HepG2 (cell line): Measurements from ENCODE around the gene CTDP1. TPM values are rescaled to one million over a fixed set of nuclear protein-coding genes. Genes with fewer than 3 reads are reported as not detected.

Experiments used
- ATAC-seq: fragments of 200-7000 bp; cut with Tn5 transposase; 3 replicates; pipeline ENCODE4 v1.9.1; 2020; ENCODE audit warnings: mild to moderate bottlenecking, moderate library complexity
- BruUV-seq: library from RNA; stranded (reverse); fragments of 400-500 nt; replicated peaks from 2 replicates; lab custom pipeline; 2021; lab: Mats Ljungman, UMichigan
- CTCF ChIA-PET: fragments of 300-600 bp; formaldehyde crosslinking; extraction: SDS; loops from one replicate; lab custom pipeline; 2021; ENCODE audit warnings: low total read pairs, inconsistent platforms, low intra/inter-chr PET ratio; lab: Yijun Ruan, JAX
- POLR2A ChIA-PET: fragments of 350-600 bp; sonication (Branson Sonifier 250); formaldehyde crosslinking; loops from one replicate; lab custom pipeline; 2020; ENCODE audit warnings: antibody characterized with exemption, inconsistent platforms; lab: Yijun Ruan, JAX
- DNase-seq: peaks from one replicate; pipeline ENCODE4 v3.0.0-alpha.2; 2015; ENCODE audit warnings: low spot score
- FAIRE-seq: peaks from 3 replicates; lab custom pipeline; 2011; peaks lifted over from hg19 to GRCh38; lab: Jason Lieb, UNC
- H2AFZ ChIP-seq: one replicate; pipeline ENCODE4 v1.6.1; 2011; ENCODE audit warnings: low read length, inconsistent platforms
- H3K27ac ChIP-seq: fragments of 300-600 bp; 3 replicates; pipeline ENCODE4 v1.8.0; 2011; ENCODE audit warnings: mixed run types, mild to moderate bottlenecking, mixed read lengths, low read length, inconsistent platforms; ENCODE audit not compliant: insufficient read depth; ENCODE audit errors: extremely low read length
- H3K27me3 ChIP-seq, 2 experiments: fragments of 200-600 bp in 1 of 2; 2 replicates in 1 of 2; 3 replicates in 1 of 2; pipeline versions ENCODE4 v1.6.0 to v1.8.0; 2011; ENCODE audit warnings: low read length in 2 of 2, mild to moderate bottlenecking in 2 of 2, moderate library complexity in 2 of 2, inconsistent platforms in 1 of 2; ENCODE audit not compliant: insufficient read depth in 2 of 2, control insufficient read depth in 1 of 2
- H3K36me3 ChIP-seq, 2 experiments: fragments of 200-600 bp in 1 of 2; replicated peaks in 1 of 2; 2 replicates in 1 of 2; 3 replicates in 1 of 2; pipeline versions ENCODE4 v1.5.1 to v1.8.0; 2011; ENCODE audit warnings: low read length in 2 of 2, inconsistent platforms in 1 of 2; ENCODE audit not compliant: insufficient read depth in 2 of 2, control insufficient read depth in 1 of 2
- H3K4me1 ChIP-seq: 2 replicates; pipeline ENCODE4 v1.5.1; 2012; ENCODE audit warnings: low read length, inconsistent platforms; ENCODE audit not compliant: insufficient read depth
- H3K4me2 ChIP-seq: 2 replicates; pipeline ENCODE4 v1.6.0; 2011; ENCODE audit warnings: low read depth, low read length, inconsistent platforms
- H3K4me3 ChIP-seq, 3 experiments: fragments of 200-600 bp in 1 of 3; sonication (generic), shearing (Covaris generic) in 1 of 3; replicated peaks in 1 of 3; 2 replicates each; pipeline ENCODE4 v1.5.1; 2011 to 2016; ENCODE audit warnings: low read length in 3 of 3, inconsistent platforms in 2 of 3, low read depth in 2 of 3, mild to moderate bottlenecking in 2 of 3, control low read depth in 1 of 3, mixed read lengths in 1 of 3; ENCODE audit not compliant: insufficient read depth in 1 of 3
- H3K79me2 ChIP-seq: one replicate; pipeline ENCODE4 v1.6.1; 2011; ENCODE audit warnings: low read length, inconsistent platforms; ENCODE audit not compliant: insufficient read depth
- H3K9ac ChIP-seq: 2 replicates; pipeline ENCODE4 v1.6.0; 2011; ENCODE audit warnings: mild to moderate bottlenecking, low read depth, low read length, inconsistent platforms; ENCODE audit not compliant: insufficient read depth
- H3K9me3 ChIP-seq: 2 replicates; pipeline ENCODE4 v1.5.1; 2012; ENCODE audit warnings: mild to moderate bottlenecking, low read length
- H4K20me1 ChIP-seq: 2 replicates; pipeline ENCODE4 v1.6.0; 2011; ENCODE audit warnings: inconsistent platforms, mild to moderate bottlenecking, low read length, moderate library complexity; ENCODE audit not compliant: insufficient read depth
- CEBPB ChIP-seq: IDR thresholded peaks from 2 replicates; pipeline ENCODE4 v1.6.1; 2011; ENCODE audit warnings: low read depth, low read length, improper control_type of control experiment, borderline replicate concordance
- WGBS: methylation state at CpG from one replicate; pipeline ENCODE4 v1.1.6; 2017; ENCODE audit warnings: low lambda C conversion rate; 5-methylcytosine and 5-hydroxymethylcytosine counted together
- in situ Hi-C: cut with HindIII; loops from 2 replicates; pipeline ENCODE4 v1.10.0; 2017; ENCODE audit warnings: low pct_unique_long_range_greater_than_20kb; ENCODE audit not compliant: extremely low pct_ligation_motif_present
- intact Hi-C: fragments of 100-400 bp; cut with micrococcal nuclease; formaldehyde crosslinking; loops from one replicate; pipeline ENCODE4 v1.10.0; 2022; ENCODE audit not compliant: unreplicated experiment
- polyA plus RNA-seq, 8 experiments: library from polyadenylated mRNA; depleted of rRNA in 3 of 8; stranded (reverse) in 7 of 8; unstranded in 1 of 8; fragments of >200 nt; fragmentation: Illumina TruSeq in 4 of 8; extraction: Trizol in 4 of 8; gene quantifications; 2 replicates each; pipeline versions ENCODE4 v1.2.1 to v1.2.3, GENCODE V29; 2011 to 2016; ENCODE audit warnings: low read depth in 4 of 8, missing spikeins in 1 of 8, mixed read lengths in 1 of 8; ENCODE audit not compliant: insufficient read depth in 1 of 8
- total RNA-seq, 5 experiments: library from RNA; depleted of rRNA; stranded (reverse); fragments of >200 nt; fragmentation: Illumina TruSeq; extraction: Trizol; gene quantifications; 2 replicates each; pipeline ENCODE4 v1.2.3, GENCODE V29; 2016; ENCODE audit warnings: low read depth in 1 of 5
- TF ChIP-seq, protein P1 (sequence below): sonication (generic); formaldehyde crosslinking; IDR thresholded peaks from 2 replicates; pipeline ENCODE4 v1.4.0; 2020; ENCODE audit warnings: mild to moderate bottlenecking, missing genetic modification reagents

Gene CTDP1
- total and polyA plus RNA-seq, 2 of the 13 experiments (the other 11 are each of a cell fraction or from before 2014, with no cell fraction given): 6.9 to 11.0 TPM

DNA sequence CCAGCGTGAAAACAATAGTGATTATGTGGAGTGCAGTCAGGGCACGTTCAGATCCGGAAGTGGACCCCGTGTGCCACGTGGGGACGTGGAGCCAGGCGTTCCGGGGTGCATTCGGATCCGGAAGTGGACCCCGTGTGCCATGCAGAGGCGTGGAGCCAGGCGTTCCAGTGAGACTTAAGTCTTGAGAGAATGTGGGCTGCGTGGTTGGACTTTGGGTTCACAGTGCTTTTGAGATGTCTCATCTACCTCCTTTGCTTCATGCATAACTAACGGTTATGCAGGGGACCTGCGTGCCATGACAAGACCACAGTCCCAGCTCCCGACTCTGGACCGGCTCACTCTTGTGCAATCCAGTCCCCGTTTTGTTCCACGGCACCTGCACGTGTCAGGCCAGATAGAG is 28.8 kb downstream of the CTDP1 start:
- DNase-seq: no peak
- Histone ChIP-seq H3K4me1 (no peaks in the 10 kb centered on the region), H3K79me2 (peaks cover 2% of the 10 kb centered on the region), H3K9me3 (no peaks in the 10 kb centered on the region), H3K4me2 (no peak overlapping the region), H3K27me3 (no peaks in the 10 kb centered on the region), H2AFZ (no peak overlapping the region), H3K36me3 (peaks cover 22 to 71% of the 10 kb centered on the region in 2 experiments; a peak in 4 of 5 replicates), H3K4me3 (no peak overlapping the region), H3K27ac (no peak overlapping the region), H3K9ac (no peak overlapping the region), H4K20me1 (no peaks in the 10 kb centered on the region; the same call in 1 of the 2 replicates)
- ATAC-seq: no peak
- TF ChIP-seq CEBPB: peak; percentile 24; the same call in 1 of the 2 replicates
- TF ChIP-seq, protein P1, sequence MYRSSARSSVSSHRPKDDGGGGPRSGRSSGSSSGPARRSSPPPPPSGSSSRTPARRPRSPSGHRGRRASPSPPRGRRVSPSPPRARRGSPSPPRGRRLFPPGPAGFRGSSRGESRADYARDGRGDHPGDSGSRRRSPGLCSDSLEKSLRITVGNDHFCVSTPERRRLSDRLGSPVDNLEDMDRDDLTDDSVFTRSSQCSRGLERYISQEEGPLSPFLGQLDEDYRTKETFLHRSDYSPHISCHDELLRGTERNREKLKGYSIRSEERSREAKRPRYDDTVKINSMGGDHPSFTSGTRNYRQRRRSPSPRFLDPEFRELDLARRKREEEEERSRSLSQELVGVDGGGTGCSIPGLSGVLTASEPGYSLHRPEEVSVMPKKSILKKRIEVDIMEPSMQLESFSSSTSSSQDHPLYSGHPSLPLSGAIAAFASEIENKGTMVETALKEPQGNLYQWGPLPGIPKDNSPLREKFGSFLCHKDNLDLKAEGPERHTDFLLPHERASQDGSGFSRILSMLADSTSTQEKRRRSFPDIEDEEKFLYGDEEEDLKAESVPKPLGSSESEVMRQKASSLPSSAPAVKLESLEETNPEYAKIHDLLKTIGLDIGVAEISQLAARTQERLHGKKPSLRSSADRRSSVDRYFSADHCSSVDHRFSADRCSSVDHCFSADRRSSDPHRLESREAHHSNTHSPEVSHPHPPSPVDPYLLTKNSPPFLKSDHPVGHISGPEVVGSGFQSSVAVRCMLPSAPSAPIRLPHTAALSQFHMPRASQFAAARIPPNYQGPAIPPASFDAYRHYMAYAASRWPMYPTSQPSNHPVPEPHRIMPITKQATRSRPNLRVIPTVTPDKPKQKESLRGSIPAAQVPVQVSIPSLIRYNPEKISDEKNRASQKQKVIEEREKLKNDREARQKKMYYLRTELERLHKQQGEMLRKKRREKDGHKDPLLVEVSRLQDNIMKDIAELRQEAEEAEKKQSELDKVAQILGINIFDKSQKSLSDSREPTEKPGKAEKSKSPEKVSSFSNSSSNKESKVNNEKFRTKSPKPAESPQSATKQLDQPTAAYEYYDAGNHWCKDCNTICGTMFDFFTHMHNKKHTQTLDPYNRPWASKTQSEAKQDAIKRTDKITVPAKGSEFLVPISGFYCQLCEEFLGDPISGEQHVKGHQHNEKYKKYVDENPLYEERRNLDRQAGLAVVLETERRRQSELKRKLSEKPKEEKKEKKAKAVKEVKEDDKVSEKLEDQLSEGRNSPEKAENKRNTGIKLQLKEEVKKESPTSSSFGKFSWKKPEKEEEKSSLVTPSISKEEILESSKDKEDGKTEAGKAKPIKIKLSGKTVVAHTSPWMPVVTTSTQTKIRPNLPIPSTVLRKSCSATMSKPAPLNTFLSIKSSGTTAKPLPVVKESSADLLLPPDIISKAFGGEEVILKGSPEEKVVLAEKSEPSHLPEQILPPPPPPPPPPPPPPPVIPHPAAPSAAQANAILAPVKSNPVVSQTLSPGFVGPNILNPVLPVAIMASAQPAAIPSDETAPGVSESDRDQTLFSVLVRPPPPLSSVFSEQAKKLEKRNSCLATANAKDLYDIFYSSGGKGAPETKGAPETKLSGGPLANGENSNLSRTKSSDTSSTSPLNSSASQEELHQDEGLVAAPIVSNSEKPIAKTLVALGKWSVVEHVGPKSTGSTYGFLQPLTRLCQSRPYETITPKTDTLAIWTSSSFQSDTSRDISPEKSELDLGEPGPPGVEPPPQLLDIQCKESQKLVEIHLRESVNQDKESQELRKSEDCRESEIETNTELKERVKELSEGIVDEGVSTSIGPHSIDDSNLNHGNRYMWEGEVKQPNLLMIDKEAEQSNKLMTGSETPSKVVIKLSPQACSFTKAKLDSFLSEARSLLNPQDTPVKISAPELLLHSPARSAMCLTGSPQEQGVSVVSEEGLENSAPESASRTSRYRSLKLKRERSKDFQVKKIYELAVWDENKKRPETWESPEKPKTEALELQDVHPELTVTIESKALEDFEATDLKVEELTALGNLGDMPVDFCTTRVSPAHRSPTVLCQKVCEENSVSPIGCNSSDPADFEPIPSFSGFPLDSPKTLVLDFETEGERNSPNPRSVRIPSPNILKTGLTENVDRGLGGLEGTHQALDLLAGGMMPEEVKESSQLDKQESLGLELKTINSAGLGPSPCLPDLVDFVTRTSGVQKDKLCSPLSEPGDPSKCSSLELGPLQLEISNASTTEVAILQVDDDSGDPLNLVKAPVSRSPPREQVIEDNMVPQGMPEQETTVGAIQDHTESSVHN: no peak
- POLR2A ChIA-PET: no interaction called here
- FAIRE-seq: no peak
- intact Hi-C loops (no loop called here), in situ Hi-C loops (no loop called here)
- CTCF ChIA-PET: no interaction called here
- BruUV-seq: no TSS peak
- 96% methylated on average over 21 of the region's 21 CpGs for WGBS
